Lung (tissue), 12 donors: ENCODE measurements around the gene PPAT. TPM values are rescaled to one million over a fixed set of nuclear protein-coding genes. Genes with fewer than 3 reads are reported as not detected.
A peak's percentile ranks its signal among the peaks of the same experiment; 100 is the strongest.

ENCODE experiments used
- ATAC-seq: fragments of 200-7000 bp; cut with Tn5 transposase; one replicate; pipeline ENCODE4 v1.9.1; 2020; ENCODE audit warnings: moderate number of reproducible peaks; ENCODE audit not compliant: insufficient read depth, low FRiP score
- DNase-seq, 3 donors: peaks; one replicate each; pipeline ENCODE4 v3.0.0-alpha.2; 2013 to 2017
- H3K27ac ChIP-seq, 2 donors: one replicate each; pipeline ENCODE4 v1.5.1; 2013; ENCODE audit warnings: mild to moderate bottlenecking in 2 of 2, moderate library complexity in 2 of 2, control low read depth in 1 of 2, inconsistent platforms in 1 of 2, low read depth in 1 of 2, low read length in 1 of 2
- H3K27me3 ChIP-seq, 3 donors: one replicate each; pipeline ENCODE4 v1.5.1; 2013; ENCODE audit warnings: low read length in 2 of 3; ENCODE audit not compliant: control insufficient read depth in 3 of 3, insufficient read depth in 3 of 3
- H3K36me3 ChIP-seq, 4 donors: one replicate each; pipeline ENCODE4 v1.5.1; 2013; ENCODE audit warnings: low read length in 4 of 4, mild to moderate bottlenecking in 1 of 4, moderate library complexity in 1 of 4; ENCODE audit not compliant: control insufficient read depth in 4 of 4, insufficient read depth in 4 of 4
- H3K4me1 ChIP-seq, 5 donors: one replicate each; pipeline ENCODE4 v1.5.1; 2013; ENCODE audit warnings: low read length in 5 of 5, mild to moderate bottlenecking in 2 of 5, moderate library complexity in 1 of 5; ENCODE audit not compliant: control insufficient read depth in 5 of 5, insufficient read depth in 5 of 5
- H3K4me3 ChIP-seq: one replicate; pipeline ENCODE4 v1.5.1; 2013; ENCODE audit warnings: mild to moderate bottlenecking, control low read depth, moderate library complexity
- H3K9ac ChIP-seq, 2 donors: one replicate each; pipeline ENCODE4 v1.5.1; 2013; ENCODE audit warnings: low read length in 2 of 2, control low read depth in 1 of 2; ENCODE audit not compliant: insufficient read depth in 1 of 2
- H3K9me3 ChIP-seq, 4 donors: one replicate each; pipeline ENCODE4 v1.5.1; 2013; ENCODE audit warnings: low read length in 3 of 4, mild to moderate bottlenecking in 1 of 4, moderate library complexity in 1 of 4; ENCODE audit not compliant: control insufficient read depth in 4 of 4, insufficient read depth in 3 of 4
- WGBS, 2 donors: extraction: QIAGEN DNeasy Blood & Tissue Kit; methylation state at CpG; one replicate each; pipeline ENCODE4 v1.1.7; 2013; 5-methylcytosine and 5-hydroxymethylcytosine counted together
- polyA plus RNA-seq, 2 donors: library from polyadenylated mRNA; stranded (reverse); fragments of 200-250 nt; gene quantifications; one replicate each; pipeline ENCODE4 v1.2.1, GENCODE V29; 2013
- total RNA-seq, 2 donors: library from RNA; depleted of rRNA in 1 of 2; stranded (reverse); fragments of >200 nt in 1 of 2; gene quantifications; one replicate each; pipeline ENCODE4 v1.2.1, GENCODE V29; 2014 to 2021
- TF ChIP-seq, protein P1 (sequence below): IDR thresholded peaks from 2 replicates; pipeline ENCODE4 v1.5.1; 2012; ENCODE audit warnings: mild to moderate bottlenecking; ENCODE audit errors: control extremely low read depth, extremely low read depth
- donor health status: control.
- donor health status: control.
- donor health status: Bipolar disorder and iron deficiency.
- donor health status: healthy.
- donor health status: DM: yes; HTN: yes; CAD: no.

The PPAT gene
- total and polyA plus RNA-seq, 4 donors: 2.0 to 10.7 (median 6.0) TPM

- no peaks in the 10 kb centered on the region for H3K9me3 ChIP-seq
- no peak overlapping the region for H3K27ac ChIP-seq
- peaks cover 0 to 16% (median 2%) of the 10 kb centered on the region in 5 donors for H3K4me1 ChIP-seq
- TF ChIP-seq, protein P1, sequence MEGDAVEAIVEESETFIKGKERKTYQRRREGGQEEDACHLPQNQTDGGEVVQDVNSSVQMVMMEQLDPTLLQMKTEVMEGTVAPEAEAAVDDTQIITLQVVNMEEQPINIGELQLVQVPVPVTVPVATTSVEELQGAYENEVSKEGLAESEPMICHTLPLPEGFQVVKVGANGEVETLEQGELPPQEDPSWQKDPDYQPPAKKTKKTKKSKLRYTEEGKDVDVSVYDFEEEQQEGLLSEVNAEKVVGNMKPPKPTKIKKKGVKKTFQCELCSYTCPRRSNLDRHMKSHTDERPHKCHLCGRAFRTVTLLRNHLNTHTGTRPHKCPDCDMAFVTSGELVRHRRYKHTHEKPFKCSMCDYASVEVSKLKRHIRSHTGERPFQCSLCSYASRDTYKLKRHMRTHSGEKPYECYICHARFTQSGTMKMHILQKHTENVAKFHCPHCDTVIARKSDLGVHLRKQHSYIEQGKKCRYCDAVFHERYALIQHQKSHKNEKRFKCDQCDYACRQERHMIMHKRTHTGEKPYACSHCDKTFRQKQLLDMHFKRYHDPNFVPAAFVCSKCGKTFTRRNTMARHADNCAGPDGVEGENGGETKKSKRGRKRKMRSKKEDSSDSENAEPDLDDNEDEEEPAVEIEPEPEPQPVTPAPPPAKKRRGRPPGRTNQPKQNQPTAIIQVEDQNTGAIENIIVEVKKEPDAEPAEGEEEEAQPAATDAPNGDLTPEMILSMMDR: no peak
- H3K4me3 ChIP-seq: no peak overlapping the region
- no peaks in the 10 kb centered on the region for H3K27me3 ChIP-seq
- ATAC-seq (no peak), DNase-seq (no peak)
- no peak overlapping the region for H3K9ac ChIP-seq
- H3K36me3 ChIP-seq: peaks cover 0 to 6% (median 4%) of the 10 kb centered on the region in 4 donors
- 93 to 94% methylated on average over 2 of the region's 2 CpGs for WGBS, 2 donors
Observed at GRCh38 chr4:56438766-56439165, 3.4 kb upstream of the PPAT start.

DNA sequence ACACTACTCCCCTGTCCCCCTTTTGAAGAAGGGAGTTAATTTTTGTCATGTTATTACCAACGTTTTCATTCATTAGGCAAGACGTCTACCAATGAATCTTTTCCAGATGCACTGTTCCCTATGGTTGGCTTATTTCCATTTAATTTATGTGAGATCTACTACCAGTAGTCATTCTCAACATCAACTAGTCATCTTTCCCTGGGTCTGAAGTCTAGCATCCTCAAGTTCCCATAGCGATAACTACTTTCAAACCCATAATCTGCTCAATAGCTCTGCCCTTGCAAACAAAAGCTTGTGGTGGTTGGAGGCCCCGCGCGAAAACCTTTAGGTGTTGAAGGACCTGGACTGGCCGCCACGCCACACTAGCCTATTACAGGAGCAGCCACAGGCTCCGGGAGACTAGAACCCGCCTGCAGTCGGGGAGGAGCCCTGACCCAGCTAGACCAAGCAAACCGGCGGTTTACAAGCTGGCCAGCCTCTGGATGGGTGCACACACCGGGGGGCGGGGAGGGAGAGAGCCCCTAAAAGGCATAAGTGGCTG lies 746 bp downstream of the PPAT start:
- TF ChIP-seq, protein P1: no peak
- Histone ChIP-seq H3K9ac (peak overlapping the region; percentile 72 to 75), H3K27ac (peak overlapping the region; percentile 74 to 98), H3K4me1 (peaks cover 0 to 9% (median 2%) of the 10 kb centered on the region in 5 donors), H3K9me3 (no peaks in the 10 kb centered on the region), H3K27me3 (no peaks in the 10 kb centered on the region), H3K36me3 (no peaks in the 10 kb centered on the region), H3K4me3 (peak overlapping the region; percentile 83)
- DNase-seq (peak; percentile 62 to 76 (median 75)), ATAC-seq (no peak)
- WGBS, 2 donors: 2% methylated on average over 15 of the region's 15 CpGs

- Histone ChIP-seq H3K27me3 (no peaks in the 10 kb centered on the region), H3K4me1 (peaks cover 0 to 9% (median 2%) of the 10 kb centered on the region in 5 donors), H3K9ac (no peak overlapping the region), H3K4me3 (no peak overlapping the region), H3K36me3 (no peaks in the 10 kb centered on the region), H3K9me3 (no peaks in the 10 kb centered on the region), H3K27ac (no peak overlapping the region)
- DNase-seq: no peak
- TF ChIP-seq, protein P1: no peak
- no peak for ATAC-seq
Observed at GRCh38 chr4:56433280-56433679, 2.1 kb downstream of the PPAT start.

- TF ChIP-seq, protein P1: no peak
- no peak for DNase-seq
- no peaks in the 10 kb centered on the region for H3K27me3 ChIP-seq
Observed at GRCh38 chr4:56430203-56430602, 5.2 kb downstream of the PPAT start.

More at GRCh38 chr4:56430203-56430602, 5.2 kb downstream of the PPAT start:
- Histone ChIP-seq H3K27ac (no peak overlapping the region), H3K4me1 (peaks cover 0 to 9% (median 0%) of the 10 kb centered on the region in 5 donors), H3K9ac (no peak overlapping the region), H3K4me3 (no peak overlapping the region), H3K36me3 (no peaks in the 10 kb centered on the region), H3K9me3 (no peaks in the 10 kb centered on the region)
- 98% methylated on average over 2 of the region's 2 CpGs for WGBS, 2 donors
- no peak for ATAC-seq
